GM12878 (cell line): ENCODE results near the gene OR4K1. TPM values are rescaled to one million over a fixed set of nuclear protein-coding genes. Genes with fewer than 3 reads are reported as not detected.

ENCODE experiments used
- ATAC-seq: fragments of 200-7000 bp; cut with Tn5 transposase; 3 replicates; pipeline ENCODE4 v1.9.1; 2020; ENCODE audit warnings: mild to moderate bottlenecking, moderate library complexity
- BruUV-seq: library from RNA; stranded (reverse); fragments of 400-500 nt; replicated peaks from 2 replicates; lab custom pipeline; 2021; lab: Mats Ljungman, UMichigan
- CTCF ChIA-PET: fragments of 300-600 bp; sonication (Branson Sonifier 250); formaldehyde crosslinking; extraction: SDS; loops from one replicate; lab custom pipeline; 2021; ENCODE audit warnings: inconsistent platforms; lab: Yijun Ruan, JAX
- POLR2A ChIA-PET: fragments of 350-600 bp; formaldehyde crosslinking; extraction: SDS; loops from one replicate; lab custom pipeline; 2021; ENCODE audit warnings: inconsistent platforms; lab: Charles Lee
- RAD21 ChIA-PET: fragments of 300-600 bp; sonication (Branson Sonifier 250); formaldehyde crosslinking; loops from one replicate; lab custom pipeline; 2023; ENCODE audit warnings: antibody characterized with exemption; ENCODE audit not compliant: unreplicated experiment; lab: Charles Lee
- SMC1A ChIA-PET: fragments of 300-600 bp; sonication (Branson Sonifier 250); formaldehyde crosslinking; loops from one replicate; lab custom pipeline; 2023; ENCODE audit not compliant: unreplicated experiment, uncharacterized antibody; lab: Charles Lee
- DNase-seq: peaks from one replicate; pipeline ENCODE4 v3.0.0-alpha.2; 2011; ENCODE audit warnings: low read depth, low spot score
- FAIRE-seq: peaks from 3 replicates; lab custom pipeline; 2011; peaks lifted over from hg19 to GRCh38; lab: Jason Lieb, UNC
- H2AFZ ChIP-seq: 2 replicates; pipeline ENCODE4 v1.6.0; 2011; ENCODE audit warnings: low read depth, low read length, control low read depth; ENCODE audit not compliant: control insufficient read depth
- H3K27ac ChIP-seq: 2 replicates; pipeline ENCODE4 v1.5.1; 2011; ENCODE audit warnings: control low read depth; ENCODE audit not compliant: control insufficient read depth, insufficient read depth
- H3K27me3 ChIP-seq, 2 experiments: replicated peaks in 1 of 2; 2 replicates each; pipeline versions ENCODE4 v1.6.0 to v1.6.1; 2011; ENCODE audit warnings: low read length in 1 of 2; ENCODE audit not compliant: control insufficient read depth in 2 of 2, insufficient read depth in 2 of 2
- H3K36me3 ChIP-seq, 2 experiments: 2 replicates each; pipeline ENCODE4 v1.5.1; 2011; ENCODE audit warnings: low read length in 1 of 2; ENCODE audit not compliant: control insufficient read depth in 2 of 2, insufficient read depth in 2 of 2
- H3K4me1 ChIP-seq: 2 replicates; pipeline ENCODE4 v1.6.1; 2011; ENCODE audit warnings: mild to moderate bottlenecking, low read length, moderate library complexity, mixed read lengths; ENCODE audit not compliant: control insufficient read depth, insufficient read depth
- H3K4me2 ChIP-seq: 2 replicates; pipeline ENCODE4 v1.6.0; 2011; ENCODE audit warnings: control low read depth; ENCODE audit not compliant: control insufficient read depth, insufficient read depth
- H3K4me3 ChIP-seq: fragments of 200-600 bp; sonication (generic); 2 replicates; pipeline ENCODE4 v1.5.1; 2016
- H3K79me2 ChIP-seq: 2 replicates; pipeline ENCODE4 v1.6.0; 2011; ENCODE audit warnings: low read length; ENCODE audit not compliant: control insufficient read depth, insufficient read depth
- H3K9ac ChIP-seq: 2 replicates; pipeline ENCODE4 v1.8.0; 2011; ENCODE audit warnings: low read length, control low read depth, mixed read lengths; ENCODE audit not compliant: control insufficient read depth, insufficient read depth
- H3K9me3 ChIP-seq: replicated peaks from 3 replicates; pipeline ENCODE4 v1.5.1; 2011; ENCODE audit warnings: mild to moderate bottlenecking, low read length; ENCODE audit not compliant: control insufficient read depth, insufficient read depth
- H4K20me1 ChIP-seq: 2 replicates; pipeline ENCODE4 v1.6.0; 2011; ENCODE audit not compliant: control insufficient read depth, insufficient read depth
- BCLAF1 ChIP-seq: fragments of 450-650 bp; IDR thresholded peaks from 2 replicates; pipeline ENCODE4 v1.6.1; 2017; ENCODE audit warnings: antibody characterized with exemption, mild to moderate bottlenecking, moderate library complexity
- CUX1 ChIP-seq: IDR thresholded peaks from 2 replicates; pipeline ENCODE4 v1.6.1; 2012; ENCODE audit warnings: improper control_type of control experiment, low read depth, low read length; ENCODE audit not compliant: insufficient replicate concordance
- EED ChIP-seq: sonication (generic); IDR thresholded peaks from 2 replicates; pipeline ENCODE4 v1.6.1; 2016; ENCODE audit warnings: antibody characterized with exemption, low read depth
- FOS ChIP-seq: IDR thresholded peaks from 3 replicates; pipeline ENCODE4 v1.6.1; 2011; ENCODE audit warnings: borderline replicate concordance; ENCODE audit not compliant: insufficient read length; ENCODE audit errors: extremely low read depth
- NKRF ChIP-seq: fragments of 450-650 bp; conservative IDR thresholded peaks from 2 replicates; pipeline ENCODE4 v1.6.1; 2017; ENCODE audit warnings: mild to moderate bottlenecking, moderate library complexity
- NR2C1 ChIP-seq: fragments of 450-650 bp; IDR thresholded peaks from 2 replicates; pipeline ENCODE4 v1.6.1; 2017; ENCODE audit warnings: antibody characterized with exemption, mild to moderate bottlenecking, moderate library complexity
- WGBS: methylation state at CpG from one replicate; pipeline ENCODE4 v1.1.6; 2016; ENCODE audit warnings: low lambda C conversion rate; ENCODE audit not compliant: insufficient replicate concordance, insufficient coverage; ENCODE audit errors: missing lambda C conversion rate; 5-methylcytosine and 5-hydroxymethylcytosine counted together
- in situ Hi-C: fragments of 300-500 bp; cut with MboI; formaldehyde crosslinking; loops from 9 replicates; pipeline ENCODE4 v1.14.3; 2018; ENCODE audit warnings: mixed read lengths
- intact Hi-C: fragments of 100-400 bp; cut with micrococcal nuclease; formaldehyde crosslinking; loops from one replicate; pipeline ENCODE4 v1.14.2; 2022; ENCODE audit not compliant: unreplicated experiment
- polyA plus RNA-seq, 11 experiments: library from polyadenylated mRNA; depleted of rRNA in 4 of 11; unstranded in 6 of 11; stranded (reverse) in 5 of 11; fragments of >200 nt; fragmentation: Nextera tagmentation in 4 of 11; fragmentation: Illumina TruSeq in 1 of 11; extraction: Ambion mirVana in 4 of 11; extraction: Trizol in 1 of 11; gene quantifications; 1 replicate in 1 of 11; 2 replicates in 10 of 11; pipeline versions ENCODE4 v1.2.1 to v1.2.3, GENCODE V29; 2011 to 2016; ENCODE audit warnings: inconsistent platforms in 2 of 11, missing spikeins in 2 of 11, low read depth in 1 of 11
- total RNA-seq, 4 experiments: library from RNA; depleted of rRNA in 3 of 4; stranded (reverse); fragments of >200 nt in 3 of 4; fragmentation: Illumina TruSeq in 1 of 4; extraction: Trizol in 1 of 4; gene quantifications; 2 replicates each; pipeline versions ENCODE4 v1.2.1 to v1.2.3, GENCODE V29; 2013 to 2021

Gene OR4K1
- total and polyA plus RNA-seq, 10 of the 15 experiments (the other 5 are each of a cell fraction or from before 2014, with no cell fraction given) = not detected

DNA sequence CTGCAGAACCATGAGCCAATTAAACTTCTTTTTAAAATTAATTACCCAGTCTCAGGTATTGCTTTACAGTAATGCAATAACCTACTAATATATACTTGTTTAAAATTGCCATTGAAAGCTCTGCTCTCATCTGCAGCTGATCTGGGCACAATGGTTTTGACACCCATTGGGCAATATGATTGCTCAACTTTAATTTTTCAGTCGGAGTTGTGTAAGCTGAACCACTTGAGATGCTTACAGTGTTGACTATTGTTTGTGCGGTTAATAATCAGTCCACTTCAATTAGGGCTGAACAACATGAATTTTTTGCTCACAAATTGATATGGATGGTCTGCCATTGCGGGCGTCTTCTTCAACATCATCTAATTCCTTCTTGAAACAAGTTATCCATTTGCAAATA lies 28.3 kb upstream of the OR4K1 start:
- Histone ChIP-seq H3K9me3 (no peaks in the 10 kb centered on the region), H3K27ac (no peak overlapping the region), H3K79me2 (no peaks in the 10 kb centered on the region), H3K4me1 (no peaks in the 10 kb centered on the region), H4K20me1 (no peaks in the 10 kb centered on the region), H3K27me3 (no peaks in the 10 kb centered on the region; a peak in 1 of 4 replicates), H3K4me2 (no peak overlapping the region), H2AFZ (no peak overlapping the region), H3K4me3 (no peak overlapping the region), H3K36me3 (no peaks in the 10 kb centered on the region), H3K9ac (no peak overlapping the region)
- FAIRE-seq (no peak), DNase-seq (no peak), ATAC-seq (no peak)
- ChIA-PET CTCF (no interaction called here), POLR2A (no interaction called here), SMC1A (no interaction called here), RAD21 (no interaction called here)
- in situ Hi-C loops = no loop called here
- 9% methylated on average over 4 of the region's 4 CpGs for WGBS
- TF ChIP-seq NKRF = no peak
- TF ChIP-seq CUX1 = no peak
- no peak for TF ChIP-seq NR2C1
- TF ChIP-seq BCLAF1 = no peak
- no peak for TF ChIP-seq EED
- TF ChIP-seq FOS = no peak
- intact Hi-C loops = no loop called here
- BruUV-seq = no TSS peak
